GM12878 (cell line): Measurements from ENCODE around the gene CDC45. TPM values are rescaled to one million over a fixed set of nuclear protein-coding genes. Genes with fewer than 3 reads are reported as not detected.

ENCODE experiments used
- ATAC-seq: fragments of 200-7000 bp; cut with Tn5 transposase; 3 replicates; pipeline ENCODE4 v1.9.1; 2020; ENCODE audit warnings: mild to moderate bottlenecking, moderate library complexity
- BruUV-seq: library from RNA; stranded (reverse); fragments of 400-500 nt; replicated peaks from 2 replicates; lab custom pipeline; 2021; lab: Mats Ljungman, UMichigan
- CTCF ChIA-PET: fragments of 300-600 bp; sonication (Branson Sonifier 250); formaldehyde crosslinking; extraction: SDS; loops from one replicate; lab custom pipeline; 2021; ENCODE audit warnings: inconsistent platforms; lab: Yijun Ruan, JAX
- POLR2A ChIA-PET: fragments of 350-600 bp; formaldehyde crosslinking; extraction: SDS; loops from one replicate; lab custom pipeline; 2021; ENCODE audit warnings: inconsistent platforms; lab: Charles Lee
- RAD21 ChIA-PET: fragments of 300-600 bp; sonication (Branson Sonifier 250); formaldehyde crosslinking; loops from one replicate; lab custom pipeline; 2023; ENCODE audit warnings: antibody characterized with exemption; ENCODE audit not compliant: unreplicated experiment; lab: Charles Lee
- SMC1A ChIA-PET: fragments of 300-600 bp; sonication (Branson Sonifier 250); formaldehyde crosslinking; loops from one replicate; lab custom pipeline; 2023; ENCODE audit not compliant: unreplicated experiment, uncharacterized antibody; lab: Charles Lee
- DNase-seq: peaks from one replicate; pipeline ENCODE4 v3.0.0-alpha.2; 2011; ENCODE audit warnings: low read depth, low spot score
- FAIRE-seq: peaks from 3 replicates; lab custom pipeline; 2011; peaks lifted over from hg19 to GRCh38; lab: Jason Lieb, UNC
- H2AFZ ChIP-seq: 2 replicates; pipeline ENCODE4 v1.6.0; 2011; ENCODE audit warnings: low read depth, low read length, control low read depth; ENCODE audit not compliant: control insufficient read depth
- H3K27ac ChIP-seq: 2 replicates; pipeline ENCODE4 v1.5.1; 2011; ENCODE audit warnings: control low read depth; ENCODE audit not compliant: control insufficient read depth, insufficient read depth
- H3K27me3 ChIP-seq, 2 experiments: replicated peaks in 1 of 2; 2 replicates each; pipeline versions ENCODE4 v1.6.0 to v1.6.1; 2011; ENCODE audit warnings: low read length in 1 of 2; ENCODE audit not compliant: control insufficient read depth in 2 of 2, insufficient read depth in 2 of 2
- H3K36me3 ChIP-seq, 2 experiments: 2 replicates each; pipeline ENCODE4 v1.5.1; 2011; ENCODE audit warnings: low read length in 1 of 2; ENCODE audit not compliant: control insufficient read depth in 2 of 2, insufficient read depth in 2 of 2
- H3K4me1 ChIP-seq: 2 replicates; pipeline ENCODE4 v1.6.1; 2011; ENCODE audit warnings: mild to moderate bottlenecking, low read length, moderate library complexity, mixed read lengths; ENCODE audit not compliant: control insufficient read depth, insufficient read depth
- H3K4me2 ChIP-seq: 2 replicates; pipeline ENCODE4 v1.6.0; 2011; ENCODE audit warnings: control low read depth; ENCODE audit not compliant: control insufficient read depth, insufficient read depth
- H3K4me3 ChIP-seq: fragments of 200-600 bp; sonication (generic); 2 replicates; pipeline ENCODE4 v1.5.1; 2016
- H3K79me2 ChIP-seq: 2 replicates; pipeline ENCODE4 v1.6.0; 2011; ENCODE audit warnings: low read length; ENCODE audit not compliant: control insufficient read depth, insufficient read depth
- H3K9ac ChIP-seq: 2 replicates; pipeline ENCODE4 v1.8.0; 2011; ENCODE audit warnings: low read length, control low read depth, mixed read lengths; ENCODE audit not compliant: control insufficient read depth, insufficient read depth
- H3K9me3 ChIP-seq: replicated peaks from 3 replicates; pipeline ENCODE4 v1.5.1; 2011; ENCODE audit warnings: mild to moderate bottlenecking, low read length; ENCODE audit not compliant: control insufficient read depth, insufficient read depth
- H4K20me1 ChIP-seq: 2 replicates; pipeline ENCODE4 v1.6.0; 2011; ENCODE audit not compliant: control insufficient read depth, insufficient read depth
- ASH2L ChIP-seq: fragments of 300-600, 200-600 bp; sonication (generic); IDR thresholded peaks from 2 replicates; pipeline ENCODE4 v1.6.1; 2017; ENCODE audit warnings: low read depth, mild to moderate bottlenecking, borderline replicate concordance
- EZH2 ChIP-seq: IDR thresholded peaks from 2 replicates; pipeline ENCODE4 v1.6.1; 2012; ENCODE audit warnings: low read depth, mild to moderate bottlenecking, control low read depth, inconsistent platforms, low read length, borderline replicate concordance; ENCODE audit not compliant: control insufficient read depth
- HDAC6 ChIP-seq: fragments of 200-600 bp; sonication (generic); IDR thresholded peaks from one replicate; pipeline ENCODE4 v1.8.0; 2017; ENCODE audit warnings: antibody characterized with exemption; ENCODE audit not compliant: unreplicated experiment
- NFXL1 ChIP-seq: fragments of 450-650 bp; IDR thresholded peaks from 2 replicates; pipeline ENCODE4 v1.6.1; 2017; ENCODE audit warnings: antibody characterized with exemption, mild to moderate bottlenecking, borderline replicate concordance
- YY1 ChIP-seq: IDR thresholded peaks from 2 replicates; pipeline ENCODE4 v1.6.1; 2011; ENCODE audit warnings: low read depth, mild to moderate bottlenecking, low read length
- WGBS: methylation state at CpG from one replicate; pipeline ENCODE4 v1.1.6; 2016; ENCODE audit warnings: low lambda C conversion rate; ENCODE audit not compliant: insufficient replicate concordance, insufficient coverage; ENCODE audit errors: missing lambda C conversion rate; 5-methylcytosine and 5-hydroxymethylcytosine counted together
- in situ Hi-C: fragments of 300-500 bp; cut with MboI; formaldehyde crosslinking; loops from 9 replicates; pipeline ENCODE4 v1.14.3; 2018; ENCODE audit warnings: mixed read lengths
- intact Hi-C: fragments of 100-400 bp; cut with micrococcal nuclease; formaldehyde crosslinking; loops from one replicate; pipeline ENCODE4 v1.14.2; 2022; ENCODE audit not compliant: unreplicated experiment
- polyA plus RNA-seq, 11 experiments: library from polyadenylated mRNA; depleted of rRNA in 4 of 11; unstranded in 6 of 11; stranded (reverse) in 5 of 11; fragments of >200 nt; fragmentation: Nextera tagmentation in 4 of 11; fragmentation: Illumina TruSeq in 1 of 11; extraction: Ambion mirVana in 4 of 11; extraction: Trizol in 1 of 11; gene quantifications; 1 replicate in 1 of 11; 2 replicates in 10 of 11; pipeline versions ENCODE4 v1.2.1 to v1.2.3, GENCODE V29; 2011 to 2016; ENCODE audit warnings: inconsistent platforms in 2 of 11, missing spikeins in 2 of 11, low read depth in 1 of 11
- total RNA-seq, 4 experiments: library from RNA; depleted of rRNA in 3 of 4; stranded (reverse); fragments of >200 nt in 3 of 4; fragmentation: Illumina TruSeq in 1 of 4; extraction: Trizol in 1 of 4; gene quantifications; 2 replicates each; pipeline versions ENCODE4 v1.2.1 to v1.2.3, GENCODE V29; 2013 to 2021
- TF ChIP-seq, protein P1 (sequence below): fragments of 450-650 bp; IDR thresholded peaks from 2 replicates; pipeline ENCODE4 v1.6.1; 2016; ENCODE audit warnings: mild to moderate bottlenecking
- TF ChIP-seq, protein P2 (sequence below): fragments of 450-650 bp; IDR thresholded peaks from 2 replicates; pipeline ENCODE4 v1.6.1; 2017; ENCODE audit warnings: mild to moderate bottlenecking, moderate library complexity
- TF ChIP-seq, protein P3 (sequence below): fragments of 450-650 bp; formaldehyde crosslinking; IDR thresholded peaks from 2 replicates; pipeline ENCODE4 v1.5.0; 2022; ENCODE audit warnings: mild to moderate bottlenecking, missing genetic modification characterization
- TF ChIP-seq, protein P4 (sequence below): fragments of 450-650 bp; IDR thresholded peaks from 2 replicates; pipeline ENCODE4 v1.6.1; 2017; ENCODE audit warnings: antibody characterized with exemption, mild to moderate bottlenecking, moderate library complexity

CDC45 gene
- total and polyA plus RNA-seq, 10 of the 15 experiments (the other 5 are each of a cell fraction or from before 2014, with no cell fraction given): 40.8 to 88.5 (median 54.2) TPM

DNA sequence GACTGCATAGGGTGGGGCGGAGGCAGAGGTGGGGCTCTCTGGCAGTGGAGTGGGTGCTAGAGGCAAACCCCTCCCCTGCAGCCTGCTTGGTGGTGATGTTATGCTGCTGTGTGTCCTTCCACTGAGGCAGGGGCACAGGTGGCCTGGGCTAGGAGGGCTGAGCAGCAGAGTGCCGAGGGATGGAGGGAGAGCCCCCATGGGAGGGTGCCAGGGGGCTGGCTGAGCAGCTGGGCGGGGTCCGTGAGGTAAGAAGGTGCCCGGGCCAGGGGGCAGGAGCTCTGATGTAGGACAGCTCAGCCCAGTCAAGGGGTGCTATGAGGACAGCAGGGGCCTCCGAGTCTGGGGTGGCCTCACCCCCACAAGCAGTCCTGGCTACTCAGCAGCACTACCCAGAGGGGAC, 40.3 kb downstream of the CDC45 start:
- Histone ChIP-seq H3K4me1 (no peaks in the 10 kb centered on the region), H3K9ac (no peak overlapping the region), H3K36me3 (peaks cover 2 to 15% of the 10 kb centered on the region in 2 experiments; a peak in 3 of 4 replicates), H3K27me3 (peaks cover 0 to 2% of the 10 kb centered on the region in 2 experiments; a peak in 2 of 4 replicates), H3K79me2 (no peaks in the 10 kb centered on the region), H2AFZ (no peak overlapping the region), H3K27ac (no peak overlapping the region), H3K4me2 (no peak overlapping the region), H3K4me3 (no peak overlapping the region), H4K20me1 (no peaks in the 10 kb centered on the region), H3K9me3 (no peaks in the 10 kb centered on the region)
- ATAC-seq (no peak), DNase-seq (no peak), FAIRE-seq (no peak)
- in situ Hi-C loops: no loop called here
- SMC1A ChIA-PET: no interaction called here
- RAD21 ChIA-PET: no interaction called here
- intact Hi-C loops: no loop called here
- 92% methylated on average over 6 of the region's 6 CpGs for WGBS
- no peak for TF ChIP-seq YY1
- no peak for TF ChIP-seq HDAC6
- TF ChIP-seq, protein P1, sequence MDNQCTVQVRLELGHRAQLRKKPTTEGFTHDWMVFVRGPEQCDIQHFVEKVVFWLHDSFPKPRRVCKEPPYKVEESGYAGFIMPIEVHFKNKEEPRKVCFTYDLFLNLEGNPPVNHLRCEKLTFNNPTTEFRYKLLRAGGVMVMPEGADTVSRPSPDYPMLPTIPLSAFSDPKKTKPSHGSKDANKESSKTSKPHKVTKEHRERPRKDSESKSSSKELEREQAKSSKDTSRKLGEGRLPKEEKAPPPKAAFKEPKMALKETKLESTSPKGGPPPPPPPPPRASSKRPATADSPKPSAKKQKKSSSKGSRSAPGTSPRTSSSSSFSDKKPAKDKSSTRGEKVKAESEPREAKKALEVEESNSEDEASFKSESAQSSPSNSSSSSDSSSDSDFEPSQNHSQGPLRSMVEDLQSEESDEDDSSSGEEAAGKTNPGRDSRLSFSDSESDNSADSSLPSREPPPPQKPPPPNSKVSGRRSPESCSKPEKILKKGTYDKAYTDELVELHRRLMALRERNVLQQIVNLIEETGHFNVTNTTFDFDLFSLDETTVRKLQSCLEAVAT: no peak
- TF ChIP-seq NFXL1: no peak
- TF ChIP-seq ASH2L: no peak
- no peak for TF ChIP-seq EZH2
- TF ChIP-seq, protein P2, sequence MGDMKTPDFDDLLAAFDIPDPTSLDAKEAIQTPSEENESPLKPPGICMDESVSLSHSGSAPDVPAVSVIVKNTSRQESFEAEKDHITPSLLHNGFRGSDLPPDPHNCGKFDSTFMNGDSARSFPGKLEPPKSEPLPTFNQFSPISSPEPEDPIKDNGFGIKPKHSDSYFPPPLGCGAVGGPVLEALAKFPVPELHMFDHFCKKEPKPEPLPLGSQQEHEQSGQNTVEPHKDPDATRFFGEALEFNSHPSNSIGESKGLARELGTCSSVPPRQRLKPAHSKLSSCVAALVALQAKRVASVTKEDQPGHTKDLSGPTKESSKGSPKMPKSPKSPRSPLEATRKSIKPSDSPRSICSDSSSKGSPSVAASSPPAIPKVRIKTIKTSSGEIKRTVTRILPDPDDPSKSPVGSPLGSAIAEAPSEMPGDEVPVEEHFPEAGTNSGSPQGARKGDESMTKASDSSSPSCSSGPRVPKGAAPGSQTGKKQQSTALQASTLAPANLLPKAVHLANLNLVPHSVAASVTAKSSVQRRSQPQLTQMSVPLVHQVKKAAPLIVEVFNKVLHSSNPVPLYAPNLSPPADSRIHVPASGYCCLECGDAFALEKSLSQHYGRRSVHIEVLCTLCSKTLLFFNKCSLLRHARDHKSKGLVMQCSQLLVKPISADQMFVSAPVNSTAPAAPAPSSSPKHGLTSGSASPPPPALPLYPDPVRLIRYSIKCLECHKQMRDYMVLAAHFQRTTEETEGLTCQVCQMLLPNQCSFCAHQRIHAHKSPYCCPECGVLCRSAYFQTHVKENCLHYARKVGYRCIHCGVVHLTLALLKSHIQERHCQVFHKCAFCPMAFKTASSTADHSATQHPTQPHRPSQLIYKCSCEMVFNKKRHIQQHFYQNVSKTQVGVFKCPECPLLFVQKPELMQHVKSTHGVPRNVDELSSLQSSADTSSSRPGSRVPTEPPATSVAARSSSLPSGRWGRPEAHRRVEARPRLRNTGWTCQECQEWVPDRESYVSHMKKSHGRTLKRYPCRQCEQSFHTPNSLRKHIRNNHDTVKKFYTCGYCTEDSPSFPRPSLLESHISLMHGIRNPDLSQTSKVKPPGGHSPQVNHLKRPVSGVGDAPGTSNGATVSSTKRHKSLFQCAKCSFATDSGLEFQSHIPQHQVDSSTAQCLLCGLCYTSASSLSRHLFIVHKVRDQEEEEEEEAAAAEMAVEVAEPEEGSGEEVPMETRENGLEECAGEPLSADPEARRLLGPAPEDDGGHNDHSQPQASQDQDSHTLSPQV: no peak
- TF ChIP-seq, protein P3, sequence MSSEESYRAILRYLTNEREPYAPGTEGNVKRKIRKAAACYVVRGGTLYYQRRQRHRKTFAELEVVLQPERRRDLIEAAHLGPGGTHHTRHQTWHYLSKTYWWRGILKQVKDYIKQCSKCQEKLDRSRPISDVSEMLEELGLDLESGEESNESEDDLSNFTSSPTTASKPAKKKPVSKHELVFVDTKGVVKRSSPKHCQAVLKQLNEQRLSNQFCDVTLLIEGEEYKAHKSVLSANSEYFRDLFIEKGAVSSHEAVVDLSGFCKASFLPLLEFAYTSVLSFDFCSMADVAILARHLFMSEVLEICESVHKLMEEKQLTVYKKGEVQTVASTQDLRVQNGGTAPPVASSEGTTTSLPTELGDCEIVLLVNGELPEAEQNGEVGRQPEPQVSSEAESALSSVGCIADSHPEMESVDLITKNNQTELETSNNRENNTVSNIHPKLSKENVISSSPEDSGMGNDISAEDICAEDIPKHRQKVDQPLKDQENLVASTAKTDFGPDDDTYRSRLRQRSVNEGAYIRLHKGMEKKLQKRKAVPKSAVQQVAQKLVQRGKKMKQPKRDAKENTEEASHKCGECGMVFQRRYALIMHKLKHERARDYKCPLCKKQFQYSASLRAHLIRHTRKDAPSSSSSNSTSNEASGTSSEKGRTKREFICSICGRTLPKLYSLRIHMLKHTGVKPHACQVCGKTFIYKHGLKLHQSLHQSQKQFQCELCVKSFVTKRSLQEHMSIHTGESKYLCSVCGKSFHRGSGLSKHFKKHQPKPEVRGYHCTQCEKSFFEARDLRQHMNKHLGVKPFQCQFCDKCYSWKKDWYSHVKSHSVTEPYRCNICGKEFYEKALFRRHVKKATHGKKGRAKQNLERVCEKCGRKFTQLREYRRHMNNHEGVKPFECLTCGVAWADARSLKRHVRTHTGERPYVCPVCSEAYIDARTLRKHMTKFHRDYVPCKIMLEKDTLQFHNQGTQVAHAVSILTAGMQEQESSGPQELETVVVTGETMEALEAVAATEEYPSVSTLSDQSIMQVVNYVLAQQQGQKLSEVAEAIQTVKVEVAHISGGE: no peak
- TF ChIP-seq, protein P4, sequence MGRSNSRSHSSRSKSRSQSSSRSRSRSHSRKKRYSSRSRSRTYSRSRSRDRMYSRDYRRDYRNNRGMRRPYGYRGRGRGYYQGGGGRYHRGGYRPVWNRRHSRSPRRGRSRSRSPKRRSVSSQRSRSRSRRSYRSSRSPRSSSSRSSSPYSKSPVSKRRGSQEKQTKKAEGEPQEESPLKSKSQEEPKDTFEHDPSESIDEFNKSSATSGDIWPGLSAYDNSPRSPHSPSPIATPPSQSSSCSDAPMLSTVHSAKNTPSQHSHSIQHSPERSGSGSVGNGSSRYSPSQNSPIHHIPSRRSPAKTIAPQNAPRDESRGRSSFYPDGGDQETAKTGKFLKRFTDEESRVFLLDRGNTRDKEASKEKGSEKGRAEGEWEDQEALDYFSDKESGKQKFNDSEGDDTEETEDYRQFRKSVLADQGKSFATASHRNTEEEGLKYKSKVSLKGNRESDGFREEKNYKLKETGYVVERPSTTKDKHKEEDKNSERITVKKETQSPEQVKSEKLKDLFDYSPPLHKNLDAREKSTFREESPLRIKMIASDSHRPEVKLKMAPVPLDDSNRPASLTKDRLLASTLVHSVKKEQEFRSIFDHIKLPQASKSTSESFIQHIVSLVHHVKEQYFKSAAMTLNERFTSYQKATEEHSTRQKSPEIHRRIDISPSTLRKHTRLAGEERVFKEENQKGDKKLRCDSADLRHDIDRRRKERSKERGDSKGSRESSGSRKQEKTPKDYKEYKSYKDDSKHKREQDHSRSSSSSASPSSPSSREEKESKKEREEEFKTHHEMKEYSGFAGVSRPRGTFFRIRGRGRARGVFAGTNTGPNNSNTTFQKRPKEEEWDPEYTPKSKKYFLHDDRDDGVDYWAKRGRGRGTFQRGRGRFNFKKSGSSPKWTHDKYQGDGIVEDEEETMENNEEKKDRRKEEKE: no peak
- BruUV-seq: no TSS peak
- CTCF ChIA-PET: no interaction called here
- POLR2A ChIA-PET: no interaction called here
